Measurements from ENCODE around the gene DTNBP1.

DTNBP1 gene

DNA sequence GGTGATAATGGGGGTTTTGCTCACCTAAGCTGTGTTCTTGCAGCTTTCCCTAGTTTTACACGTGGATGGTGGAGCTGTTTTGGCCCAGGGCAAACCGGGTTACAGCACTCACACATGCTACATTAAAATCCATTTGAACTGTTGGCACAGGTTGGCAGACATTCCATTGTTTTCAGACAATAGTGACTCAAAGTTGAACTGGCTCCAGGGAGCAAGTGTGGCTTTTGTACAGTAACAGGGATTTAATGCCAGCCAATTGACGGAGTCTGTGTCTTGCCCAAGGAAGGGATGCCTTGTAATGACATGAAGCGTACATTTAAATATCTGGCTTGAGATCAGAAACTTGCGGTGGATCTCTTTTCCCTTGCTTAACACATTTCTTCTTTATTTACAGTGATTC, 183.1 kb downstream of the DTNBP1 start:
- DNase-seq (ENCODE audit: low read depth): no peak

DNA sequence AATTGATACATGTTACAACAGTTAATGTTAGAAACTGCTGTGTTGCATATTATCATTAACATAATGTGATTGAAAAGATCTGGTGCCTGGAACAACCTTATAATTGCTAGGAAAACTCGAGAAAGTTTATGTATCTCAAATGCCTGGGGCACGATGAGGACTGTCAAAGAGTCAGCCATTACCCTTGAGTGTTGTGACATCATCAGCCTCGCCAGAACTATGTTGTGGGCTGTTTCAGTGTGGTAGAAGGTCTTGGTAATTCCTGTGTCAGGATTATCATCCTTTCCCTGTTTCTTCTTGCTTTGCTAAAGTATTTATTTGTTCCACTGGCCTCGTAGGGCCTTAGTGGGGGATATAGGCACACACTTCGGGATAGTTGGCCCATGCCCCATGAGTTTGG, 185.1 kb downstream of the DTNBP1 start:
- no peak for DNase-seq (ENCODE audit: low read depth)

DNA sequence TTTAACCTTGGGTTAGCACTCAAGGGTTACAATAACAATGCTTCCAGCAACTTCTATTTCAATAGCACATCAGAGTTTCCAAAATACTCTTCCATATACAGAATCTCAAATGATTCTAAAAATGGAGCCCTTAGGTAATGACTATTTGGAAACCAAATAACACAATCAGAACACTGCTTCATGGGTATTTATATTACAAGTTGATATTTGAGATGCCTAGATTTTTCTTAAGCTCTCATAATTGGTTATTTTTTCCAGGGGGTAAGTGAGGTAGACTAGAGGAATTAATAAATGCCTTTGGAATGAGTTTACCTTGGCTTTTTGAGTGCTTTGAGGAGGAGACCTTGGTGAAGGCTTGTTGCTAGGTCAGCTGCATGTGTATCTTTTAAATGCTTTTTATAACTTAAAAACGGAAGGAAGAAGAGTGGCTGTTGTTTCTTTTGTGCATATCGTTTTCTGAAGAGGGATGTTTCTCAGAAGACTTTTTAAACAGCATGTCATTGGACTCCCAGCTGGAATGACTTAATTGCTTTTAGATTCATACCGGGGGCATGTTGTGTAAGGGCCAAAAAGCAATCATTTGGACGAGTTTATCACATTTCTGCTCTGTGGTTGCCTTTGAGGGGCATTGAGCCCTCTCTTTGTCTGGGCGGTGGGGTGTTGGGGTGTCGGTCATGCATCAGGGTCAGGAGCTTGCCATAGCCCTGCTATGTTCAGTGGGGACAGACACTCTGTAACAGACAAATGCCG, 186.0 kb downstream of the DTNBP1 start:
- DNase-seq (ENCODE audit: low read depth): no peak

DNA sequence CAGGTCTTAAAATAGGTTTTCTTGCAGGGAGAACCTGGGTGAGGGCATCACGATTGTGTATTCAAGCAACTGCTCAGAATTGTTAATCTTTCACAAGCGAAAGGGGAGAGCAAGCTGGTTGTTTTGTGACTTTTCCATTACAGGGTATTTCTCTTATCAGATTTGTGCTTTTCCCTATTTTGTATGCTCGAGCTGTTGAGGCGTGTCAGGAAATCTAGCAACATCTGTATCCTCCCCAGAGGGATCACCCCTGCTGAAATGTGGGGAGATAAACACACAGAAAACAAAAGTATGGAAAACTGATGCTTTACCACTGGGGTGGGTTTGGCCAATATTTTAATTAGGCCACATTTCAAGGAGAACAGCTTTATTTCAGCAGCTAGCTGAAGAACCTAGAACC, 187.0 kb downstream of the DTNBP1 start:
- DNase-seq (ENCODE audit: low read depth): no peak

DNA sequence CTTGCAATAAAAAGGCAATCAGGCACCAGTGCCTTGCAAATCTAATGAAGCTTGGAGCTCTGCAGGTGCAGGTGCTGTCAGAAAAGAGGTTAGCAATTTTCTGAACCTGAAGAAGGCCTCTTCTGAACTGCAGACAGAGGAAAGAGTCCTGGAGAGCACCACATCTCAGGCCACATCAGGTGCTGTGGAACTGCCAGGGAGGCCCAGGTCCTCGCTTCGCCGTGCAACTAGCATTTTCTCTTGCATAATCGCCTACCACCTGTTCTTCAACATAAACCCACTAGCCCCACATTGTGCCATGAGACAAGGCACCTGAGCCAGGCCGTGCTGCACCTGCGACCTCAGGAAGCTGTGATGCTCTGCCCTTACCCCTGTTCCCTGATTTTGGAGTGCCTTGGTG, 187.6 kb downstream of the DTNBP1 start:
- no peak for DNase-seq (ENCODE audit: low read depth)

GRCh38 chr6:15474196-15474595, 188.6 kb downstream of the DTNBP1 start:
- DNase-seq (ENCODE audit: low read depth): no peak

- no peak for DNase-seq (ENCODE audit: low read depth)
Observed at GRCh38 chr6:15473741-15474161, 189.1 kb downstream of the DTNBP1 start.

GRCh38 chr6:15473174-15473573, 189.7 kb downstream of the DTNBP1 start:
- no peak for DNase-seq (ENCODE audit: low read depth)

All from non-pigmented ciliary epithelial cell (primary cell).